ENCODE measurements around the gene SERPINB13.

Gene SERPINB13

GRCh38 chr18:63578357-63578958 lies 8.7 kb upstream of the SERPINB13 start:
- Histone ChIP-seq H3K27me3 (ENCODE audit: insufficient read depth, low read depth) (no peaks in the 10 kb centered on the region), H3K9ac (no peak overlapping the region), H3K36me3 (ENCODE audit: insufficient read depth) (no peaks in the 10 kb centered on the region), H4K20me1 (ENCODE audit: insufficient read depth) (no peaks in the 10 kb centered on the region), H3K4me2 (no peak overlapping the region), H2AFZ (ENCODE audit: low read depth) (no peak overlapping the region), H3K27ac (no peak overlapping the region), H3K79me2 (ENCODE audit: insufficient read depth, low read depth) (no peaks in the 10 kb centered on the region), H3K4me1 (ENCODE audit: low read depth, poor library complexity, severe bottlenecking) (no peaks in the 10 kb centered on the region), H3K4me3 (IDR thresholded peaks at IDR 0.05; ENCODE audit: insufficient read depth, low read depth, low read length) (no peak overlapping the region)
- TF ChIP-seq, protein P1, sequence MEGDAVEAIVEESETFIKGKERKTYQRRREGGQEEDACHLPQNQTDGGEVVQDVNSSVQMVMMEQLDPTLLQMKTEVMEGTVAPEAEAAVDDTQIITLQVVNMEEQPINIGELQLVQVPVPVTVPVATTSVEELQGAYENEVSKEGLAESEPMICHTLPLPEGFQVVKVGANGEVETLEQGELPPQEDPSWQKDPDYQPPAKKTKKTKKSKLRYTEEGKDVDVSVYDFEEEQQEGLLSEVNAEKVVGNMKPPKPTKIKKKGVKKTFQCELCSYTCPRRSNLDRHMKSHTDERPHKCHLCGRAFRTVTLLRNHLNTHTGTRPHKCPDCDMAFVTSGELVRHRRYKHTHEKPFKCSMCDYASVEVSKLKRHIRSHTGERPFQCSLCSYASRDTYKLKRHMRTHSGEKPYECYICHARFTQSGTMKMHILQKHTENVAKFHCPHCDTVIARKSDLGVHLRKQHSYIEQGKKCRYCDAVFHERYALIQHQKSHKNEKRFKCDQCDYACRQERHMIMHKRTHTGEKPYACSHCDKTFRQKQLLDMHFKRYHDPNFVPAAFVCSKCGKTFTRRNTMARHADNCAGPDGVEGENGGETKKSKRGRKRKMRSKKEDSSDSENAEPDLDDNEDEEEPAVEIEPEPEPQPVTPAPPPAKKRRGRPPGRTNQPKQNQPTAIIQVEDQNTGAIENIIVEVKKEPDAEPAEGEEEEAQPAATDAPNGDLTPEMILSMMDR (conservative IDR thresholded peaks at IDR 0.05; ENCODE audit: low read depth, low read length): peak; percentile 97

DNA sequence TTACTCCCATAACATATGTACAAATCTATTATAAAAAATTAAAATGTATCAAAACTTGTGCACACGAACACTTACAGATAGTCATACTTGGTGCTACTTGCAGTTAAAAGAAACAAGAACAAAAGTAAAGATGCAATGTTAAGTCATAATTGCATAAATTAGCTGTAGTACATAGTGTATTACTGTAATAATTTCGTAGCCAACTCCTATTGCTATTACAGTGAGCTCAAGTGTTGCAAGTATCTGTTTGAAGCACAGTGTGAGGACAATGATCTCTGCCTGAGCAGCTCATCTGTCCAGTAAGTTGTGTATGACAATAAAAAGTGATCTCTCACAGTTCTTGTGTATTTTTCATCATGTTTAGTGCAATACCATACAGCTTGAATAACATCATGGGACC lies 7.5 kb upstream of the SERPINB13 start:
- Histone ChIP-seq H3K4me1 (ENCODE audit: low read depth, poor library complexity, severe bottlenecking) (no peaks in the 10 kb centered on the region), H3K79me2 (ENCODE audit: insufficient read depth, low read depth) (no peaks in the 10 kb centered on the region), H3K4me3 (IDR thresholded peaks at IDR 0.05; ENCODE audit: insufficient read depth, low read depth, low read length) (no peak overlapping the region), H3K4me2 (no peak overlapping the region), H4K20me1 (ENCODE audit: insufficient read depth) (no peaks in the 10 kb centered on the region), H3K27me3 (ENCODE audit: insufficient read depth, low read depth) (no peaks in the 10 kb centered on the region), H2AFZ (ENCODE audit: low read depth) (no peak overlapping the region), H3K27ac (no peak overlapping the region), H3K9ac (no peak overlapping the region), H3K36me3 (ENCODE audit: insufficient read depth) (no peaks in the 10 kb centered on the region)
- TF ChIP-seq, protein P1 (conservative IDR thresholded peaks at IDR 0.05; ENCODE audit: low read depth, low read length): no peak

DNA sequence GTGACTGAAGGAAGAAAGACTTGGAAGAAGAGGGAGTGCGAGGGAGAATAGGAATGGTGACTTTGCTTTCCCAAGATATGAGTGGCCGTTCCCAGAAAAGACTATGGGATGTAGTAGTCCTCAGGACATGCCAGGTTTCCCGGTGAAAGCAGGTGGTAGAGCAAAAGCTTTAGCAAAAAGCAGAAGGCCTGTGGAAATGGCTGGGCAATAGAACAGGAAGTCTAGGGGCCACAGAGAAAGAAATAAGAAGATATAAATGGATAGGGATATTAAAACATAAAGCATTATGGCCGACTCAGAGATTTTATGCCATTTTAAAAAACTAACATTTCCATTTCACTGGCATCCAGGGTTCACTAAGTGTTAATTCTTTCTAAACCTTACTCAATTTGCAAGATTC lies 1.2 kb upstream of the SERPINB13 start:
- TF ChIP-seq, protein P1 (conservative IDR thresholded peaks at IDR 0.05; ENCODE audit: low read depth, low read length): no peak
- Histone ChIP-seq H3K4me2 (no peak overlapping the region), H3K36me3 (ENCODE audit: insufficient read depth) (no peaks in the 10 kb centered on the region), H3K27me3 (ENCODE audit: insufficient read depth, low read depth) (no peaks in the 10 kb centered on the region), H3K9ac (no peak overlapping the region), H3K4me3 (IDR thresholded peaks at IDR 0.05; ENCODE audit: insufficient read depth, low read depth, low read length) (no peak overlapping the region), H2AFZ (ENCODE audit: low read depth) (no peak overlapping the region), H3K79me2 (ENCODE audit: insufficient read depth, low read depth) (no peaks in the 10 kb centered on the region), H4K20me1 (ENCODE audit: insufficient read depth) (no peaks in the 10 kb centered on the region), H3K4me1 (ENCODE audit: low read depth, poor library complexity, severe bottlenecking) (no peaks in the 10 kb centered on the region), H3K27ac (no peak overlapping the region)

GRCh38 chr18:63586431-63586830 lies 712 bp upstream of the SERPINB13 start:
- no peaks in the 10 kb centered on the region for H3K36me3 ChIP-seq (ENCODE audit: insufficient read depth)
- no peak overlapping the region for H3K4me3 ChIP-seq (IDR thresholded peaks at IDR 0.05; ENCODE audit: insufficient read depth, low read depth, low read length)
- H3K27ac ChIP-seq: no peak overlapping the region
- H3K27me3 ChIP-seq (ENCODE audit: insufficient read depth, low read depth): no peaks in the 10 kb centered on the region
- no peaks in the 10 kb centered on the region for H4K20me1 ChIP-seq (ENCODE audit: insufficient read depth)
- H3K4me1 ChIP-seq (ENCODE audit: low read depth, poor library complexity, severe bottlenecking): no peaks in the 10 kb centered on the region
- H3K79me2 ChIP-seq (ENCODE audit: insufficient read depth, low read depth): no peaks in the 10 kb centered on the region
- H2AFZ ChIP-seq (ENCODE audit: low read depth): no peak overlapping the region
- TF ChIP-seq, protein P1 (conservative IDR thresholded peaks at IDR 0.05; ENCODE audit: low read depth, low read length): no peak
- H3K9ac ChIP-seq: no peak overlapping the region
- H3K4me2 ChIP-seq: no peak overlapping the region

Data from KMS-11 (cell line).